GM19193 (cell line): ENCODE data around the gene SLC7A6.

Experiments used
- POLR2A ChIP-seq: IDR thresholded peaks from 4 replicates; pipeline ENCODE4 v1.6.1; 2011; ENCODE audit not compliant: insufficient read depth, insufficient read length; ENCODE audit errors: extremely low read depth

Gene SLC7A6

GRCh38 chr16:68232335-68232734 lies 32.0 kb upstream of the SLC7A6 start:
- no peak for TF ChIP-seq POLR2A

GRCh38 chr16:68233085-68233834 lies 31.1 kb upstream of the SLC7A6 start:
- TF ChIP-seq POLR2A: no peak

- no peak for TF ChIP-seq POLR2A
Measured at GRCh38 chr16:68233835-68234187, 30.5 kb upstream of the SLC7A6 start.

- TF ChIP-seq POLR2A: no peak
Measured at GRCh38 chr16:68234188-68235107, 29.9 kb upstream of the SLC7A6 start.

GRCh38 chr16:68235108-68235886 lies 29.0 kb upstream of the SLC7A6 start:
- TF ChIP-seq POLR2A: no peak

- TF ChIP-seq POLR2A: no peak
Measured at GRCh38 chr16:68235887-68236136, 28.5 kb upstream of the SLC7A6 start, which contains the start of gene ESRP2. Gene ESRP2, minus strand, starts transcription at chr16:68236127. Its CDS starts 82 bp downstream, at chr16:68236045.

- TF ChIP-seq POLR2A: no peak
Measured at GRCh38 chr16:68236137-68236825, 28.0 kb upstream of the SLC7A6 start.

GRCh38 chr16:68236826-68237242 lies 27.5 kb upstream of the SLC7A6 start:
- TF ChIP-seq POLR2A: no peak

- peak; percentile 65 for TF ChIP-seq POLR2A
Measured at GRCh38 chr16:68237243-68238028, 26.9 kb upstream of the SLC7A6 start.

GRCh38 chr16:68238029-68238345 lies 26.3 kb upstream of the SLC7A6 start:
- TF ChIP-seq POLR2A: no peak

- TF ChIP-seq POLR2A: no peak
Measured at GRCh38 chr16:68242085-68242484, 22.2 kb upstream of the SLC7A6 start.

GRCh38 chr16:68242926-68243858 lies 21.1 kb upstream of the SLC7A6 start:
- no peak for TF ChIP-seq POLR2A

- TF ChIP-seq POLR2A: no peak
Measured at GRCh38 chr16:68244481-68244902, 19.8 kb upstream of the SLC7A6 start.
